GM23338 (cell line): ENCODE measurements around the gene ALPL.
"Not testable (repeated sequence)": the region's sequence is repeated elsewhere in the genome, so short reads cannot be mapped to it uniquely, and the experiment has no call there.

Experiments used
- CREB1 ChIP-seq: fragments of 250-450 bp; sonication (Bioruptor Pico); IDR thresholded peaks from 2 replicates; pipeline ENCODE4 v1.5.0; 2020; ENCODE audit warnings: low read depth, mild to moderate bottlenecking, moderate library complexity
- CTCF ChIP-seq, 2 experiments: fragments of 200-600 bp in 1 of 2; sonication (generic) in 1 of 2; conservative IDR thresholded peaks; 2 replicates each; pipeline versions ENCODE4 v1.5.1 to v1.6.1; 2016 to 2017; ENCODE audit warnings: antibody characterized with exemption in 2 of 2, low read depth in 2 of 2, mild to moderate bottlenecking in 2 of 2, moderate library complexity in 1 of 2
- ETS1 ChIP-seq: IDR thresholded peaks from 2 replicates; pipeline ENCODE4 v1.6.1; 2016; ENCODE audit warnings: antibody characterized with exemption
- EZH2 ChIP-seq: fragments of 200-600 bp; sonication (generic); IDR thresholded peaks from one replicate; pipeline ENCODE4 v1.8.0; 2017; ENCODE audit warnings: antibody characterized with exemption, mild to moderate bottlenecking, low read depth; ENCODE audit not compliant: unreplicated experiment
- EZH2phosphoT487 ChIP-seq: fragments of 200-600 bp; sonication (generic); IDR thresholded peaks from one replicate; pipeline ENCODE4 v1.8.1; 2018; ENCODE audit warnings: antibody characterized with exemption; ENCODE audit not compliant: unreplicated experiment
- JUNB ChIP-seq: IDR thresholded peaks from one replicate; pipeline ENCODE4 v1.6.1; 2016; ENCODE audit warnings: antibody characterized with exemption; ENCODE audit not compliant: unreplicated experiment
- NANOG ChIP-seq: IDR thresholded peaks from 2 replicates; pipeline ENCODE4 v1.6.1; 2016; ENCODE audit warnings: antibody characterized with exemption, borderline replicate concordance
- POLR2AphosphoS5 ChIP-seq: IDR thresholded peaks from 2 replicates; pipeline ENCODE4 v1.6.1; 2016; ENCODE audit warnings: antibody characterized with exemption, low read depth
- REST ChIP-seq: IDR thresholded peaks from one replicate; pipeline ENCODE4 v1.6.1; 2018; ENCODE audit warnings: antibody characterized with exemption; ENCODE audit not compliant: unreplicated experiment
- STAT1 ChIP-seq: IDR thresholded peaks from one replicate; pipeline ENCODE4 v1.6.1; 2016; ENCODE audit warnings: antibody characterized with exemption; ENCODE audit not compliant: unreplicated experiment
- ZNF114 ChIP-seq: fragments of 250-450 bp; sonication (Bioruptor Pico); IDR thresholded peaks from 2 replicates; pipeline ENCODE4 v1.5.0; 2020; ENCODE audit warnings: mild to moderate bottlenecking, moderate library complexity
- ZNF331 ChIP-seq: fragments of 250-450 bp; sonication (Bioruptor Pico); IDR thresholded peaks from 2 replicates; pipeline ENCODE4 v1.5.0; 2020; ENCODE audit warnings: low read depth, mild to moderate bottlenecking, moderate library complexity

GRCh38 chr1:21519486-21520070 lies 10.4 kb downstream of the ALPL start:
- not testable (repeated sequence) for TF ChIP-seq REST; CTCF (conservative IDR thresholded peaks at IDR 0.05; ENCODE audit: low read depth in 2 of 2); NANOG; CREB1 (CRISPR knock-in tag); POLR2AphosphoS5; JUNB; EZH2; EZH2phosphoT487; ZNF331 (CRISPR knock-in tag); ETS1; ZNF114 (CRISPR knock-in tag); STAT1
